Astrocyte of the hippocampus (primary cell): ENCODE measurements around the gene DIP2C.

Experiments
- DNase-seq: peaks from one replicate; pipeline ENCODE4 v3.0.0; 2011; ENCODE audit warnings: low read depth, low spot score

DIP2C gene

GRCh38 chr10:625751-626711, 63.4 kb downstream of the DIP2C start:
- DNase-seq = no peak

- no peak for DNase-seq
These were observed 64.2 kb downstream of the DIP2C start for GRCh38 chr10:625333-625696.

GRCh38 chr10:624605-625332, 64.7 kb downstream of the DIP2C start:
- DNase-seq = peak; percentile 90

GRCh38 chr10:624312-624604, 65.2 kb downstream of the DIP2C start:
- no peak for DNase-seq

GRCh38 chr10:623477-624311, 65.8 kb downstream of the DIP2C start:
- DNase-seq = peak; percentile 52

- no peak for DNase-seq
These were observed 66.5 kb downstream of the DIP2C start for GRCh38 chr10:623014-623413.

GRCh38 chr10:621981-622740, 67.3 kb downstream of the DIP2C start:
- DNase-seq = no peak

DNA sequence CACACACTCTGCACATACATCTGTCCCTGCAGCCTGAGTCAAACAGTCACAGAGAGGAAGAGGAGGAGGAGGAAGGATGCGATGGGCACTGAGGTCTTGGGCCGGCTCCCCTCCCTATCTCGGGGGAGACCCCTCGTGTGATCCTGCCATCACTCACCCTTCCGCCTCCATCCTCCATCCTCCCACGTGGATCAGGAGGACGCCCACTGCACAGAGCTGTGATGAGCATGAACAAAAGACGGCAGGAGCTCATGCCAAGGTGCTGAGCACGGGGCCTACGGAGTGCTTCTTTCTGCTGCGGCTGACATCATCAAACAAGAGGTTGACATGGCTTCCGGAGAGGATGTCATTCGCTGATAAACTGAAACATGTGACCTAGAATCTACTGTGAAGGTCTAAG, 68.0 kb downstream of the DIP2C start:
- DNase-seq = no peak

DNA sequence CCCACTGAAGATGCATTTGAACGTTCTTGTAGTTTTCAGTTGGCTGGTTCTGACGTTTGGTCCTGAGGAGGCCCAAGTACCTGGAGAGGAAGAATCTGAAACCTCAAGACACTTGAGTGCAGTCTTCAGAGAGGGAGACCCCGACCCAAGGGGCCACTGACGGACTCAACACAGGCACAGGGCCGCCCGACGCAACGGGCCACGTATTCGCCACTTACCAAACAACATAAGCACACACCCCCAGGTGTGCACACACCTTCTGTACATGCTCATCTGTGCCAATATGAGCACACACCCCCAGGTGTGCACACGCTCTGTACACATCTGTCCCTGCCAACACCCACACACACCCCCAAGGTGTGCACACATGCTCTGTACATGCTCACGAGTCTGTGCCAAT, 68.5 kb downstream of the DIP2C start:
- DNase-seq = no peak

GRCh38 chr10:620417-620816, 69.1 kb downstream of the DIP2C start:
- DNase-seq = no peak

- DNase-seq = no peak
These were observed 69.8 kb downstream of the DIP2C start for GRCh38 chr10:619710-620109.

GRCh38 chr10:618229-618989, 71.1 kb downstream of the DIP2C start:
- DNase-seq = no peak

DNA sequence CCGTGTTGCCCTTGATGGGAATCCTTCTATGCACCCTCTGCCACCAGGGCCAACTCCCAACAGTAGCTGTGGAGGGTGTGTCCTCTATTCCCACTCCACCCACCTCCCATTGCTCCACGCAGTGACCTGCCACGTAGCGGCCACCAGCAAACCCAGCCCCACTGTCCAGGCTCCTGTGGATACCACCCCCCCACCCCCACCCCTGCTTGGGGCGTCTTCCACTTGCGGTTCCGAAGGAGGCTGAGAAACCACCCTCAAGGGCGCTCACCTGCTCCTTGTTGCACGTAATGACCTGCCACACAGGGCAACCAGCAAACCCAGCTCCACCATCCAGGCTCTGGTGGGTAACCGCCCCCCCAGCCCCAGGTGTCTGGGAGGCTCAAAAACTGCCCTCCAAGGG, 72.0 kb downstream of the DIP2C start:
- no peak for DNase-seq

- DNase-seq = peak; percentile 80
These were observed 73.8 kb downstream of the DIP2C start for GRCh38 chr10:615583-616152.

- no peak for DNase-seq
These were observed 74.5 kb downstream of the DIP2C start for GRCh38 chr10:614790-615582.

DNA sequence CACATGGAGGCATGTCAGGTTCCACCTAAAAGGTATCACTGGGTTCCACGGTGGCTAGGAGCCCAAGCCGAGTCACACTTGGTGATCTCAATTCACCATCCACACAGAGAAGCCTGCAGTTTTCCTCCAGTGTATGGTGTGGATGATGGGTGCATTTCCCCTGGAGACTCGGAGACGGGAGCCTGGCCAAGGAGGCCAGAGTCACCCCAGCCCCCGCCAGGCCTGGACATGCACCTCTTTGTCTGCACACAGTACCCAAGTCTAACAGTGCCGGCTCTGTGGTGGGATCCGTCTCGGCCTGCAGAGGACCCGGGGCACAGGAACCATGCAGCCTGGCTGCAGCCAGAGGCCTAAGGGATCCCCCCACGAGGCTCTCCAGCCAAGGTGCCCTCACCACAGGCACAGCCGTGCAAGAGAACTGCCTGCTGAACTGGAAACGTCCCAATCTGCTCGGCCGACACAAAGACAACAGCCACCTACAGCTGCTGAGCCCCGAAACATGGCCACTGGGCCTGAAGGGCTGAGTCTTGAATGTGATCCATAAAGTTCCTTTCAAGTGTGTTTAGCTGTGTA, 75.2 kb downstream of the DIP2C start:
- DNase-seq = no peak

- no peak for DNase-seq
These were observed 76.0 kb downstream of the DIP2C start for GRCh38 chr10:613271-614138.

- DNase-seq = no peak
These were observed 76.8 kb downstream of the DIP2C start for GRCh38 chr10:612696-613095.
